MG63 (cell line): Measurements from ENCODE around the gene HLA-DOA. TPM values are rescaled to one million over a fixed set of nuclear protein-coding genes. Genes with fewer than 3 reads are reported as not detected.

Experiments
- DNase-seq: peaks from one replicate; pipeline ENCODE4 v3.0.0-alpha.2; 2020
- H3K27me3 ChIP-seq: fragments of 250-450 bp; sonication (Bioruptor Pico); 2 replicates; pipeline ENCODE4 v1.5.1; 2020; ENCODE audit warnings: mild to moderate bottlenecking, moderate library complexity
- H3K36me3 ChIP-seq: fragments of 250-450 bp; sonication (Bioruptor Pico); 2 replicates; pipeline ENCODE4 v1.5.1; 2020; ENCODE audit warnings: mild to moderate bottlenecking, moderate library complexity
- H3K4me3 ChIP-seq: fragments of 250-450 bp; sonication (Bioruptor Pico); 2 replicates; pipeline ENCODE4 v1.5.1; 2020; ENCODE audit warnings: mild to moderate bottlenecking, moderate library complexity
- H3K9me3 ChIP-seq: fragments of 250-450 bp; sonication (Bioruptor Pico); 2 replicates; pipeline ENCODE4 v1.5.1; 2020; ENCODE audit warnings: mild to moderate bottlenecking, moderate library complexity
- total RNA-seq: library from RNA; depleted of rRNA; stranded (reverse); fragments of >200 nt; shearing (Covaris generic); gene quantifications from 2 replicates; pipeline ENCODE4 v1.2.3, GENCODE V29; 2014; ENCODE audit warnings: low replicate concordance

HLA-DOA gene
- total RNA-seq, 1 experiment from 2014 or later, result not detected

DNA sequence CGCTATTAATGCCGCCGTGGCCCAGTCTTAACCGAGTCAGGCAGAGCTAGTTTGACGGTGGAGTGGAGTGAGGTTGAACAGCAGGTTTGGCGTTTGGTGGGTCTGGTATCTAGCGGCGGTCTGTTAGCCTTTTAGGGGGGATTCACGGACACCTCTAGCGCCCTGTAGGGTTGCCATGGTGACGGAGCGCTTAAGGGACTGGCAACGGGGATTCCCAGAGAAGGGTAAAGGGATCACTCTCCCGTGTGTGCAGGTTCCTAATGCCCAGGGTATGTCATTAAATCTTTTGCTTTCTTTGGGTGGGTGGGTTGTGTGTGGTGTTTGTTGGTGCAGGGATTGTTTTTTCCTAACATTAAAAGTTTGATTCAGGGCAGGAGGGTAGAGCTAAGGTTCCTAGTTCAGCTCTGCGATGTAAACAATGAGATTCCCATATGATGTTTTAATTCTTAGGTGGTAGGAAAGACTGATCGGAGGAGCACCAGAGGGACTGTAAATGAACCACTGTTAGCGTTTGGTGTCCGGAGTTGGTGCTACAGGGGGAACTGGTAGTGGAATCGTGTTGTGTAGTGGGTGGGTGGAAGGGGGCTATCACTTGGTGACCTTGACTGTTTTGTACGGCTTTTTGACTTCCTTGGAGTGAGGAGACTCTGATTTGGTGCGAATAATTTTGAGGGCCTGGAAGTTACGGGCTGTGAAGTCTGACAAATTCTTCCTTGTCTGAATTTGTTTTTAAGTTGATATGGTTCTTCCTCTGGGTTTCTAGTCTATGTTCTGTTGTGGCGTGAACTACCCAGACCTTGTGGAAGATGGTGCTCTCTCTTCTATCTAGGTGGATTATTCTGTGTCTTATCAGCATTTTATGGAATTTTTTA is 36.0 kb downstream of the HLA-DOA start:
- Histone ChIP-seq H3K36me3 (peaks cover 84% of the 10 kb centered on the region), H3K4me3 (peak overlapping the region; percentile 80), H3K27me3 (no peaks in the 10 kb centered on the region), H3K9me3 (no peaks in the 10 kb centered on the region)
- DNase-seq, result peak; percentile 72

DNA sequence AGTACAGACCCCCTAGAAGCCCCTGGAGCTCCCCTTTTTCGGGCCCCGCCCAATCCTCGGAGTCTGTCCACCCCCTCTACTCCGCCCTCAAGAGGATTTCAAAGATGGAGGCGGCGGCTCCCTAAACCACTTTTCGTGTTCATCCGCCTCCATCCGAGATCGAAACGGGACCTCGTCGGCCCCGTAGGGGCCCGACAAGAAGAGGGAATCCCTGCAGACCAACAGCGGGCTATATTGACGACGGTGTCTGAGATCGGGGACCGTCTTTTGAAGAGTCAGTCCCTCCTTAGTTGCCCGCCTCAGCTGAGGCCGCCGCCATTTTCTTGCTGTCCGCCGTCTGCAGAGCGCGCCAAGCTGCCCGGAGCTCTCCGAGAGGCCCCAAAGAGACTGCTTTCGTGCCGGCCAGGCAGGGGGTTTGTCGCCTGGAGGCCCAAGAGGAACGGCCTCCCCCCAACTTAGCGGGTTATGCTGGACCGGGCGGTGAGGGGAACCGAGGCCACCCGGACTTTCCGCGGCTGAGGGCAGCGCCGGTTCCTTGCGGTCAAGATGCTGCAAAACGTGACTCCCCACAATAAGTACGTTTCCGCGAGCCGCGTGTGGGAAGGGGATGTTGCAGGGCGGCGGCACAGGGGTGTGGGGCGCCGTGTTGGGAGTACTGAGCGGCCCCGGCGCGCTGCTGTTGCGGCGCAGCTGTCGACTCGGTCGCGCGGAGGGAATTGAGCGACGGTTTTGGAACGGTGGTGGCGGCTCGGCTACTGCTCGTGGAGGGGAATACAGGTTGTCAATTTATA is 36.8 kb downstream of the HLA-DOA start:
- H3K9me3 ChIP-seq, result no peaks in the 10 kb centered on the region
- peak; percentile 66 for DNase-seq
- peak overlapping the region; percentile 80 for H3K4me3 ChIP-seq
- H3K27me3 ChIP-seq, result no peaks in the 10 kb centered on the region
- H3K36me3 ChIP-seq, result peaks cover 75% of the 10 kb centered on the region

DNA sequence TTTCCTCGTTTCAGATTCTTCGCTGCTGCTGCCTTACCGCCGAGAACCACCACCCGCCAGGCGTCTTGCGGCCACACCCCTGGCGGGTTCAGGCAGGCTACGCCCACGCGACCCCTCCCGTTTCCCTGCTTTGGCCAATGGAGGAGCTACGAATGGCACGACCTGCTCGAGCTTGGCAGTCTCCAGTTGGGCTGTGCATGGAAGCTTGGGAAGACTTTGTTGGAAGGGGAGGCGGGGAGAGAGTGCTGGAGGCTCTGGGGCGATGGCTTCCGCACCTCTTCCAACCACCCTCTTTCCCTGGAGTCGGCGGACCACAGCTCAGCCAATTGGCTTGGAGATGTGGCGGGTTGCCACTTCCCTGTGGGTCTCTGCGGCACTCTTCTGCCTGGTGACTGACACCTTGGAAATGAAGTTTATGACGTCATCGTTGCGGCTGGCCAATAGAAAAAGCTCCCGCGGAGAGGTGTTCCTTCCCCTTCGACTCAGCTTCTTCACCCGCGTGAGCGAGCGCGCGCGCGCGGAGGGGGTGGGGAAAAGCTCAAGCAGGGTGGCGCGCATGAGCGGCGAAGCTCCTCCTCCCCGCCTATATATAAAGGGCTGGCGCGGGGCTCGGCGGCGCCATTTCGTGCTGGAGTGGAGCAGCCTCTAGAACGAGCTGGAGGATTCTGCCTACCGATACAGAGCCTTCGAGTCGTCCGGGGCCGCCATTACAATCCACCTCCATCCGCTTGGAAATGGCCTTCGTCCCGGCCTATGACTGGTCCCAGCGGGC is 37.6 kb downstream of the HLA-DOA start:
- DNase-seq, result peak; percentile 100
- Histone ChIP-seq H3K9me3 (no peaks in the 10 kb centered on the region), H3K4me3 (peak overlapping the region; percentile 80)

GRCh38 chr6:32971242-32971580 is 38.2 kb downstream of the HLA-DOA start:
- Histone ChIP-seq H3K9me3 (no peaks in the 10 kb centered on the region), H3K36me3 (peaks cover 62% of the 10 kb centered on the region), H3K4me3 (peak overlapping the region; percentile 79), H3K27me3 (no peaks in the 10 kb centered on the region)
- DNase-seq, result no peak

More for the DNA sequence above, 37.6 kb downstream of the HLA-DOA start:
- Histone ChIP-seq H3K27me3 (no peaks in the 10 kb centered on the region), H3K36me3 (peaks cover 68% of the 10 kb centered on the region)

DNA sequence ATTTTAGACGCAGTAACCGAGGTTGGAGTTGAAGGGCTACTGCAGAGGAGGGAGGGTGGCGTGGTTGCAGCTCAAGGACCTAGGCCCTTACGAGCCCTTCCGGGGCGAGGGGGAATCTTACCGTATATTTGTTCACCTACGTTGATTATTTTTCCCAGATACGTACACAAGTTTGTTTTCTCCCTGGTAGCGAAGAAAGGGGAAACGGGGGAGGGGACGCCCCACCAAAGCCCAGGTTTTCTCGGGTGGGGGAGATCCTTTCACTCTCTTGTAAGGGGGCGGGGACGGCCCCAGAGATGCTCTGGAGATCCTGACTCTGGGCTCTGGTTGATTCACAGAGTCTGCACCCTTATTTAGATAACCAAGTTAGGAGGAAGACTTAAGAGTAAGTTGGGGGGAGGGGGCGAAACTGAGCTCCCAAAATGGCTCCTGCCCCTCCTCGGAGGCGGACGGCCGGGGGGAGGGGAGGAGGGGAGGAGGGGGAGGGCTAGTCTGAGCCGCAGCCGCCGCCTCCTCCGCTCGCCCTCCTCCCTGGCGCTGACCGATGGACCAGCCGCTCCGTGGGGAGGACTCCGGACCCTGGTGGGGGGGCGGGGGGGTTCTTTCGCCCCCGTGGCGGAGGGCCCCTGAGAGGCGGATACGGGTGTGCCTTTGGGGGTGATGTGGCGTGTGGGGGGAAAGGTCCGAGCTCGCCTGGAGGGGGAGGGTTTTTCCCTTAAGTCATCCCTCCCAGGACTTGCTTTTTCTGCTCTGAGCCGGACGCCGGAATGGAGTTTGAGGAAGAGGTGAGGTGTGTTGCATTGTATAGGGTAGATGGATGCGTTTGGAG is 38.8 kb downstream of the HLA-DOA start:
- Histone ChIP-seq H3K4me3 (peak overlapping the region; percentile 79), H3K9me3 (no peaks in the 10 kb centered on the region), H3K36me3 (peaks cover 56% of the 10 kb centered on the region), H3K27me3 (no peaks in the 10 kb centered on the region)
- DNase-seq, result peak; percentile 100

GRCh38 chr6:32969685-32970412 is 39.5 kb downstream of the HLA-DOA start:
- Histone ChIP-seq H3K4me3 (peak overlapping the region; percentile 79), H3K9me3 (no peaks in the 10 kb centered on the region), H3K36me3 (peaks cover 48% of the 10 kb centered on the region), H3K27me3 (no peaks in the 10 kb centered on the region)
- DNase-seq, result peak; percentile 99

DNA sequence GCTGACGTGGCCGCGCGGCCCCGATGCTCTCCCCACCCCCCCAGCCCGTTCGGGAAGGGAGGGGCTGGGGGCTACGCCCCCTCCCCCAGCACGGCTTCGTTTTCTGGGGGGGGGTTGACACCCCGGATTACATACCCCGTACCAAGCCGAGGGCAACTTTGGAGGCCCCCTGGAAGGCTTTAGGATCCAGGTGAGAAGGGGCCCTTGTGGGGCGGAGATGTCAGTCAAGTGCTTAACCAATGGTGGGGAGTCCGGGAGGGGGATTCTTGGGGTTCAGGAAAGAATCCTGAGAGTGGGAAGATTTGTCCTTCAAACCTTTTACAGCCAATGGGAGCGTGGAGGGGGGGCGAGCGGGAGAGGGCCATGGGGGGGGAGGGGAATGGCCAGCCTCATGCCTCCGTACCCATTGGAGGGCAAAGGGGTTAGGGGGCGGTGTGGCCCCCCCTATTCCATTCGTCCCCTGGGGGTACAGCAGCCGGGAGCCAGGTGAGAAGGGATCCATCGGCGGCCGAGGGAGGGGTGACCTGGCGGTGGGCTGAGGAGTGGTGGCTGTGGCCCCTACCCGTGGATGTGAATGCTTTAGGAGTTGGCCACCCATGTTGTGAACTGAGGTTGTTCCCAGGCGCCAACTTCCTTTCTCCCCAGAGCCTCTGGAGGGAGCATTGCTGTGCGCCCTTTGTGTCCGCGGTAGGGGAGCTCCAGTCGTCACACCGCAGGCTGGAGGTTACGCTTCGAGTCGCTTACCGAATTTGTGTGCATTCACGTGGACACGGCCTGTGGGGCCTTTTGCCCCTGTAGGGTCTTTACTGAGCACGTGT is 40.3 kb downstream of the HLA-DOA start:
- Histone ChIP-seq H3K27me3 (no peaks in the 10 kb centered on the region), H3K36me3 (peaks cover 41% of the 10 kb centered on the region), H3K9me3 (no peaks in the 10 kb centered on the region), H3K4me3 (peak overlapping the region; percentile 79)
- DNase-seq, result peak; percentile 97

DNA sequence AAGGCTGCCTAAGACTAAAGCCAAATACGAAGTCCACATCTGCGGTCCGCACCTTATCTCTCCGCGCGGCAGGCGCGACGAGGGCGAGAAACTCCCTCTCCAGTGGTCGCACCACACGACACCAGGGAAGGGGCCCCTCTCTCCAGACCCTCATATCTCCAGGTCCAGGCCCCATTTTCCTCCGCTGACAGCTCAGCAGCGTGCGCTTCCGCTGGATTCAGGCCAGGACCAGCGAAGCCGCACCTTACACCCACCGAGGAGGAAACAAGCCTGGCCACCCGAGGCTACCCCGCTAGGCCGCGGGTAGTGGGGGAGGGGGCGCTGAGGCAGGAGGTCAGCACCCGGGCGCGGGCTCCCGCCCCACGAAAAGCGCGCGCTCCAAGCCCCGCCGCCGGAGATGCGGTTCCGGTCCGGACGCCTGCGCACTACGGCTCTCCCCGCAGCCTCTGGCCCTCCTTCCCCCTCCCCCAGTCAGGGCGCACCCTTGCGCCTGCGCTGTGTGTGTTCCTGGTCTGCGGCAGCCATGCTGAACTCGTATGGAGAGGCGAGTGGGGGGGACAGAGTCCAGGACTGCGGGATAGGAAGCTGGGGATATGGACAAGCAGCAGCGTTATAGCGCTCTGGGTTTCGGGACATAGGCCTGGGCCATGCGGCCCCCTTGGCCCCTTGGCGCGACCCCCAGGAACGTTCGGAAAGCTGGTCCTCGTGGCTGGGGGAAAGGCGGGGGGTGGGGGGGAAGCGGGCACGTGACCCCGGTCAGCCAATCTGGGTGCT is 41.1 kb downstream of the HLA-DOA start, which contains the start of gene BRD2:
Gene BRD2, plus strand, starts transcription at position 502 of the 774 bp plus-strand sequence. CDS start 4,305 bp downstream, outside the sequence.
- H3K27me3 ChIP-seq, result no peaks in the 10 kb centered on the region
- H3K4me3 ChIP-seq, result peak within 1 kb of the TSS; percentile 79
- peak; percentile 100 for DNase-seq
- H3K9me3 ChIP-seq, result no peaks in the 10 kb centered on the region
- peaks cover 33% of the 10 kb centered on the region for H3K36me3 ChIP-seq

DNA sequence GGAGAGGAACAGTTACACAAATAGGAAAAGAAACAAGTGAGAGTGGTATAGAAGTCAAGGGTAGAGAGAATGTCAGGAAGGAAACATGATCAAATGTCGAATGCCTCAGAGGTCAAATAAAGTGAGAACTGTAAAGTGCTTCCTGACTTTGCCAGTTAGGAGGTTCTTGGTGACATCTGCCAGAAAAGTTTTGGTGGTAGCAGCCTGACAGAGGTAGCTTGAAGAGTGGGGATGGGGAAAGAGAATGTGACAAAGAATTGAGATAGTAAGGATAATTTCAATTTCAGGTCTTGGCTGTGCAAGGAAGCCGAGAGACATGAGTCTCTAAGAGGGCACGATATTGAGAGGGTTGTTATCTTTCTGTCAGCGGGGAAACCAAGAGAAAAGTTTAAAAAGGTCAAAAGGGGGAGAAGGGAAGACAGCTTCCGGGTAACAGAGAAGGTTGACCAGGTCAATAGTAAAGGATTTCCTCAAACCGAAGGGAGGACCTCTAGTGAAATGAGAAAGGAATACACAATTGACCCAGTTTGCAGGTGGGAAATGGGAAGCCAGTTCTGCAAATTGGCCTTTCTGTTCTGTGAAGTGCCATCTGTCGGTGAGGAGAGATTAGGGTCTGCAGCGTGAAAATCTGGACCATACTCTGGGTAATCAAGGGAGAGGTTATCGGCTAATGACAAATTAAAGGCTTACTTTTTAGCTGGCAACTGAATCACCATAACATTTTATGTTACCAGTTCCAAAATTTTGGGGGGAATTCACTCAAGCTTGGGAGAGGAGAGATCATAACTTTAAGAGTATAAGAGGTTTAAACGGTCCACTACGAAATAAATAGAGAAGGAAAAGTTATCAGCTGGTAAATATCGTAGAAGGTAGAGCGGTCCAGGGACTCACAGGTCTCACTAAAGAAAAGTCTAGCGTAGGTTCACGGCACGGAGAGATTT is 42.0 kb downstream of the HLA-DOA start:
- H3K36me3 ChIP-seq, result peaks cover 24% of the 10 kb centered on the region
- peak; percentile 72 for DNase-seq

DNA sequence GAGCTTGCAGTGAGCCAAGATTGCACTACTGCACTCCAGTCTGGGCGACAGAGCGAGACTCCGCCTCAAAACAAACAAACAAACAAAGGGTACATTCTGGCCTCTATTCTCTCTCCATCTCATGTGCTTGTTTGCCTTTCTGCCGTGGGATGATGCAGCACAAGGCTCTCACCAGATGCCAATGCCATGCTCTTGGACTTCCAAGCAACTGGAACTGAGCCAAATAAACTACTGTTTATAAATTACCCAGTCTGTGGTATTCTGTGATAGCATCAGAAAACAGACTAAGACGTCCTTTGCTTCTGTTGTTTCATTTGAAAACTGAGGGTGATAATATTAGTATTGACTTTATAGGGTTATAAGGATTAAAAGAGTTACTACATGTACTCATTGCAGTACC is 44.6 kb downstream of the HLA-DOA start:
- H3K27me3 ChIP-seq, result no peaks in the 10 kb centered on the region
- no peak overlapping the region for H3K4me3 ChIP-seq
- peaks cover 7% of the 10 kb centered on the region for H3K36me3 ChIP-seq
- peaks cover 6% of the 10 kb centered on the region; the same call in 1 of the 2 replicates for H3K9me3 ChIP-seq
- DNase-seq, result no peak

More for the DNA sequence above, 42.0 kb downstream of the HLA-DOA start:
- peak overlapping the region; percentile 79 for H3K4me3 ChIP-seq
- H3K9me3 ChIP-seq, result no peaks in the 10 kb centered on the region
- H3K27me3 ChIP-seq, result no peaks in the 10 kb centered on the region

DNA sequence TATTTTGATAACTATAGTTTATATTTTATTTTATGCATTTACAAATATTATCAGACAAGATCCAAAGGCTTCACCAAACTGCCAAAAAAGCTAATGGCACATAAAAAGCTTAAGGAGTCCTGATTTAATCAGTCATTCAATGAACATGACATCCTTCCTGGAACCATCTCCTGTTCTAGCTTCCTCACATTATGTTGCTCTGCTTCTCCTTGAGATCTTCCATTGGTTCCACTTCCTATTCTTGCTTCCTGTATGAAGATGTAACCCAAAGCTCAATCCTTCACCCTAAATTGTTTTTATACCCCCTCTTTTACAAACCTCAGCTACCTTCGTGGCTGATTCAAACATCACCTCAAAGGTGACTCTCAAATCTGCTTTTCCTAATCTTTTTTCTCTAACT is 45.5 kb downstream of the HLA-DOA start:
- H3K4me3 ChIP-seq, result no peak overlapping the region
- H3K36me3 ChIP-seq, result no peaks in the 10 kb centered on the region
- H3K9me3 ChIP-seq, result peaks cover 6% of the 10 kb centered on the region; the same call in 1 of the 2 replicates
- DNase-seq, result no peak
- no peaks in the 10 kb centered on the region for H3K27me3 ChIP-seq

GRCh38 chr6:32962213-32962826 is 47.1 kb downstream of the HLA-DOA start:
- Histone ChIP-seq H3K9me3 (peaks cover 6% of the 10 kb centered on the region; the same call in 1 of the 2 replicates), H3K27me3 (no peaks in the 10 kb centered on the region), H3K36me3 (no peaks in the 10 kb centered on the region), H3K4me3 (no peak overlapping the region)
- no peak for DNase-seq

- H3K27me3 ChIP-seq, result no peaks in the 10 kb centered on the region
- peaks cover 6% of the 10 kb centered on the region; the same call in 1 of the 2 replicates for H3K9me3 ChIP-seq
- DNase-seq, result no peak
- no peaks in the 10 kb centered on the region for H3K36me3 ChIP-seq
- H3K4me3 ChIP-seq, result no peak overlapping the region
These were observed 48.8 kb downstream of the HLA-DOA start for GRCh38 chr6:32960563-32960962.
